GM12878 (cell line): Measurements from ENCODE around the gene MAST4. TPM values are rescaled to one million over a fixed set of nuclear protein-coding genes. Genes with fewer than 3 reads are reported as not detected.

Source experiments
- ATAC-seq: fragments of 200-7000 bp; cut with Tn5 transposase; 3 replicates; pipeline ENCODE4 v1.9.1; 2020; ENCODE audit warnings: mild to moderate bottlenecking, moderate library complexity
- BruUV-seq: library from RNA; stranded (reverse); fragments of 400-500 nt; replicated peaks from 2 replicates; lab custom pipeline; 2021; lab: Mats Ljungman, UMichigan
- CTCF ChIA-PET: fragments of 300-600 bp; sonication (Branson Sonifier 250); formaldehyde crosslinking; extraction: SDS; loops from one replicate; lab custom pipeline; 2021; ENCODE audit warnings: inconsistent platforms; lab: Yijun Ruan, JAX
- POLR2A ChIA-PET: fragments of 350-600 bp; formaldehyde crosslinking; extraction: SDS; loops from one replicate; lab custom pipeline; 2021; ENCODE audit warnings: inconsistent platforms; lab: Charles Lee
- RAD21 ChIA-PET: fragments of 300-600 bp; sonication (Branson Sonifier 250); formaldehyde crosslinking; loops from one replicate; lab custom pipeline; 2023; ENCODE audit warnings: antibody characterized with exemption; ENCODE audit not compliant: unreplicated experiment; lab: Charles Lee
- SMC1A ChIA-PET: fragments of 300-600 bp; sonication (Branson Sonifier 250); formaldehyde crosslinking; loops from one replicate; lab custom pipeline; 2023; ENCODE audit not compliant: unreplicated experiment, uncharacterized antibody; lab: Charles Lee
- DNase-seq: peaks from one replicate; pipeline ENCODE4 v3.0.0-alpha.2; 2011; ENCODE audit warnings: low read depth, low spot score
- FAIRE-seq: peaks from 3 replicates; lab custom pipeline; 2011; peaks lifted over from hg19 to GRCh38; lab: Jason Lieb, UNC
- H2AFZ ChIP-seq: 2 replicates; pipeline ENCODE4 v1.6.0; 2011; ENCODE audit warnings: low read depth, low read length, control low read depth; ENCODE audit not compliant: control insufficient read depth
- H3K27ac ChIP-seq: 2 replicates; pipeline ENCODE4 v1.5.1; 2011; ENCODE audit warnings: control low read depth; ENCODE audit not compliant: control insufficient read depth, insufficient read depth
- H3K27me3 ChIP-seq, 2 experiments: replicated peaks in 1 of 2; 2 replicates each; pipeline versions ENCODE4 v1.6.0 to v1.6.1; 2011; ENCODE audit warnings: low read length in 1 of 2; ENCODE audit not compliant: control insufficient read depth in 2 of 2, insufficient read depth in 2 of 2
- H3K36me3 ChIP-seq, 2 experiments: 2 replicates each; pipeline ENCODE4 v1.5.1; 2011; ENCODE audit warnings: low read length in 1 of 2; ENCODE audit not compliant: control insufficient read depth in 2 of 2, insufficient read depth in 2 of 2
- H3K4me1 ChIP-seq: 2 replicates; pipeline ENCODE4 v1.6.1; 2011; ENCODE audit warnings: mild to moderate bottlenecking, low read length, moderate library complexity, mixed read lengths; ENCODE audit not compliant: control insufficient read depth, insufficient read depth
- H3K4me2 ChIP-seq: 2 replicates; pipeline ENCODE4 v1.6.0; 2011; ENCODE audit warnings: control low read depth; ENCODE audit not compliant: control insufficient read depth, insufficient read depth
- H3K4me3 ChIP-seq: fragments of 200-600 bp; sonication (generic); 2 replicates; pipeline ENCODE4 v1.5.1; 2016
- H3K79me2 ChIP-seq: 2 replicates; pipeline ENCODE4 v1.6.0; 2011; ENCODE audit warnings: low read length; ENCODE audit not compliant: control insufficient read depth, insufficient read depth
- H3K9ac ChIP-seq: 2 replicates; pipeline ENCODE4 v1.8.0; 2011; ENCODE audit warnings: low read length, control low read depth, mixed read lengths; ENCODE audit not compliant: control insufficient read depth, insufficient read depth
- H3K9me3 ChIP-seq: replicated peaks from 3 replicates; pipeline ENCODE4 v1.5.1; 2011; ENCODE audit warnings: mild to moderate bottlenecking, low read length; ENCODE audit not compliant: control insufficient read depth, insufficient read depth
- H4K20me1 ChIP-seq: 2 replicates; pipeline ENCODE4 v1.6.0; 2011; ENCODE audit not compliant: control insufficient read depth, insufficient read depth
- BMI1 ChIP-seq: fragments of 450-650 bp; IDR thresholded peaks from 2 replicates; pipeline ENCODE4 v1.6.1; 2016; ENCODE audit warnings: mild to moderate bottlenecking, moderate library complexity, borderline replicate concordance
- CHD4 ChIP-seq: fragments of 200-600 bp; sonication (generic); IDR thresholded peaks from 2 replicates; pipeline ENCODE4 v1.6.1; 2016; ENCODE audit warnings: mild to moderate bottlenecking
- EGR1 ChIP-seq, 2 experiments: IDR thresholded peaks; 1 replicate in 1 of 2; 2 replicates in 1 of 2; pipeline ENCODE4 v1.6.1; 2011 to 2012; ENCODE audit warnings: low read depth in 2 of 2, low read length in 2 of 2, borderline replicate concordance in 1 of 2, mild to moderate bottlenecking in 1 of 2, moderate library complexity in 1 of 2
- EP300 ChIP-seq, 2 experiments: fragments of 150-350 bp in 1 of 2; IDR thresholded peaks; 2 replicates each; pipeline ENCODE4 v1.6.1; 2011 to 2012; ENCODE audit warnings: low read depth in 2 of 2, low read length in 2 of 2, borderline replicate concordance in 1 of 2, improper control_type of control experiment in 1 of 2, inconsistent platforms in 1 of 2; ENCODE audit not compliant: control insufficient read depth in 1 of 2
- ETV6 ChIP-seq, 2 experiments: fragments of 450-650 bp in 1 of 2; IDR thresholded peaks in 1 of 2; conservative IDR thresholded peaks in 1 of 2; 2 replicates each; pipeline ENCODE4 v1.6.1; 2014; ENCODE audit warnings: antibody characterized with exemption in 1 of 2, borderline replicate concordance in 1 of 2, low read depth in 1 of 2, mild to moderate bottlenecking in 1 of 2, moderate library complexity in 1 of 2
- FOXM1 ChIP-seq: IDR thresholded peaks from 2 replicates; pipeline ENCODE4 v1.6.1; 2012; ENCODE audit warnings: low read depth, mild to moderate bottlenecking, inconsistent platforms, low read length, moderate library complexity
- GATAD2B ChIP-seq: fragments of 450-650 bp; conservative IDR thresholded peaks from 2 replicates; pipeline ENCODE4 v1.6.1; 2017; ENCODE audit warnings: low read depth, mild to moderate bottlenecking, moderate library complexity
- HDAC6 ChIP-seq: fragments of 200-600 bp; sonication (generic); IDR thresholded peaks from one replicate; pipeline ENCODE4 v1.8.0; 2017; ENCODE audit warnings: antibody characterized with exemption; ENCODE audit not compliant: unreplicated experiment
- NFYB ChIP-seq: IDR thresholded peaks from 2 replicates; pipeline ENCODE4 v1.6.1; 2011; ENCODE audit warnings: low read depth, mild to moderate bottlenecking, low read length, improper control_type of control experiment, moderate library complexity; ENCODE audit not compliant: insufficient read depth
- PAX5 ChIP-seq: IDR thresholded peaks from 2 replicates; pipeline ENCODE4 v1.6.1; 2011; ENCODE audit warnings: low read depth, low read length, borderline replicate concordance
- POLR2AphosphoS5 ChIP-seq: IDR thresholded peaks from 2 replicates; pipeline ENCODE4 v1.6.1; 2011; ENCODE audit warnings: mild to moderate bottlenecking, low read length, inconsistent platforms
- RAD51 ChIP-seq: fragments of 450-650 bp; IDR thresholded peaks from 2 replicates; pipeline ENCODE4 v1.6.1; 2016; ENCODE audit warnings: moderate library complexity, mild to moderate bottlenecking, inconsistent platforms
- RELA ChIP-seq: fragments of 450-650 bp; IDR thresholded peaks from 2 replicates; pipeline ENCODE4 v1.8.0; 2014; ENCODE audit warnings: borderline replicate concordance; ENCODE audit not compliant: partially characterized antibody
- SREBF2 ChIP-seq: IDR thresholded peaks from 2 replicates; pipeline ENCODE4 v1.6.1; 2012; ENCODE audit warnings: mild to moderate bottlenecking, low read length
- STAT1 ChIP-seq: fragments of 450-650 bp; conservative IDR thresholded peaks from 2 replicates; pipeline ENCODE4 v1.6.1; 2014; ENCODE audit warnings: antibody characterized with exemption, mild to moderate bottlenecking
- YBX1 ChIP-seq: fragments of 450-650 bp; IDR thresholded peaks from 2 replicates; pipeline ENCODE4 v1.6.1; 2016; ENCODE audit warnings: antibody characterized with exemption
- ZNF24 ChIP-seq: fragments of 450-650 bp; IDR thresholded peaks from 2 replicates; pipeline ENCODE4 v1.6.1; 2017; ENCODE audit warnings: antibody characterized with exemption, mild to moderate bottlenecking
- ZZZ3 ChIP-seq: IDR thresholded peaks from 2 replicates; pipeline ENCODE4 v1.6.1; 2011; ENCODE audit warnings: low read depth; ENCODE audit not compliant: control insufficient read depth, insufficient read length
- WGBS: methylation state at CpG from one replicate; pipeline ENCODE4 v1.1.6; 2016; ENCODE audit warnings: low lambda C conversion rate; ENCODE audit not compliant: insufficient replicate concordance, insufficient coverage; ENCODE audit errors: missing lambda C conversion rate; 5-methylcytosine and 5-hydroxymethylcytosine counted together
- in situ Hi-C: fragments of 300-500 bp; cut with MboI; formaldehyde crosslinking; loops from 9 replicates; pipeline ENCODE4 v1.14.3; 2018; ENCODE audit warnings: mixed read lengths
- intact Hi-C: fragments of 100-400 bp; cut with micrococcal nuclease; formaldehyde crosslinking; loops from one replicate; pipeline ENCODE4 v1.14.2; 2022; ENCODE audit not compliant: unreplicated experiment
- polyA plus RNA-seq, 11 experiments: library from polyadenylated mRNA; depleted of rRNA in 4 of 11; unstranded in 6 of 11; stranded (reverse) in 5 of 11; fragments of >200 nt; fragmentation: Nextera tagmentation in 4 of 11; fragmentation: Illumina TruSeq in 1 of 11; extraction: Ambion mirVana in 4 of 11; extraction: Trizol in 1 of 11; gene quantifications; 1 replicate in 1 of 11; 2 replicates in 10 of 11; pipeline versions ENCODE4 v1.2.1 to v1.2.3, GENCODE V29; 2011 to 2016; ENCODE audit warnings: inconsistent platforms in 2 of 11, missing spikeins in 2 of 11, low read depth in 1 of 11
- total RNA-seq, 4 experiments: library from RNA; depleted of rRNA in 3 of 4; stranded (reverse); fragments of >200 nt in 3 of 4; fragmentation: Illumina TruSeq in 1 of 4; extraction: Trizol in 1 of 4; gene quantifications; 2 replicates each; pipeline versions ENCODE4 v1.2.1 to v1.2.3, GENCODE V29; 2013 to 2021
- TF ChIP-seq, protein P1 (sequence below): IDR thresholded peaks from 2 replicates; pipeline ENCODE4 v1.6.1; 2011; ENCODE audit warnings: borderline replicate concordance, low read depth, mild to moderate bottlenecking, moderate library complexity, low read length; ENCODE audit not compliant: insufficient read depth, poor library complexity, severe bottlenecking
- TF ChIP-seq, protein P2 (sequence below): IDR thresholded peaks from 2 replicates; pipeline ENCODE4 v1.6.1; 2011; ENCODE audit warnings: low read depth, low read length, improper control_type of control experiment, borderline replicate concordance

Gene MAST4
- total and polyA plus RNA-seq, 10 of the 15 experiments (the other 5 are each of a cell fraction or from before 2014, with no cell fraction given) = 0.02 to 1.6 (median 0.29) TPM; not detected in 1

DNA sequence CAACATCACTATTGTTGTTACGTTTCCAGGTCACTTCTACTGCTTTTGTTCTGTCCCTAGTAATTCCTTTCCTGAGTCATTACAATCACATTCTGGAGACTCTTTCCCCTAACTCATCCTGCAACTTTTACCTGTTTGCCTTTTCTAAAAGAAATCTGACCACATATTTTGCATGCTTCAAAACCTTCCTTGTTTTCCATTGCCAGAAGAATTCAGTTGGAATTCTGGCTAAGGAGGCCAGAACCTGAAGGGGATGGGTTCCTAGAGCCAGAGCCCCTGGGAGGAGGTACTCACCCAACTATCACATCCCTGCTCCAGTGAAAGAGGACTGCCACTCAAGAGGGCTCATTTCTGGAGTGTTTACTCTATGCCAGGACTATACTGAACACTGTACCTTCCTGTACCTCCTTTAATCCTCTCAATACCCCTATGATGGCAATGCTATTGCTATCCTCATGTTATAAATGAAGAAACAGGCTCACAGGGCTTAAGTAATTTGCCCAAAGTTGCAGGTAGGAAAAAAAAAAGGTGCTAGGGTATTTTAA is 42.8 kb upstream of the MAST4 start (continued):
- no peak for TF ChIP-seq FOXM1

DNA sequence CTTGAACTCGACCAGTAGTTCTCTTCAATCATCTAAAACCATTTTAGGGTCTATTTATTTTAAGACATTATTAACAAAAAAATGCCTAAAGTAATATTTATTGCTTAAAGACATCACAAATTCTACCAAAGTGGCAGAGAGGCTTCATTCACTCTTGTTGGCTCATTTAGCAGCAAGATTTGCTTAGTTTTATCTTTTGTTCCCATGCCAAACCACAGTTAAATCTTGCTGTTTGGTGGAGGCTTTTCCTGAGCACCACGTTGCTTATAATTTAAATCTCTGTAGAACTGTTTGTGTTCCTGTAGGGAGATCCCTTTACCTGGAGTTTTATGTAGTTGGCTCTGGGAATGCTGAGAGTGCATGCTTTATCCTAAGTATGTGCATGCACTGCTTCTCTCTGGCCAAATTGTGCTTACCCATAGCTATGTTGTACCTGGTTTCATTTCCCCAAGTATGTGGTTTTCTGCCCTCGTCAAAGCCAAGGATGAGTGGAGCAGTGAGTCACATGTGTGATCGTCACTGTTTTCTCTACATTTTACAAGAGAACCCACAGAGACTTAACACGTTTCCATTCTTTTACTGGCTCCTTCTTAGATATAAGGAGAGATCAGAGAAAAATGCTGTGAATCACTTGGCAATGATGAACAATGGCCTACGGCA is 42.1 kb upstream of the MAST4 start:
- Histone ChIP-seq H3K9ac (no peak overlapping the region), H2AFZ (no peak overlapping the region), H3K27ac (no peak overlapping the region), H3K9me3 (no peaks in the 10 kb centered on the region; the same call in none of the 3 replicates), H4K20me1 (no peaks in the 10 kb centered on the region), H3K4me1 (peaks cover 14% of the 10 kb centered on the region), H3K4me3 (no peak overlapping the region), H3K79me2 (no peaks in the 10 kb centered on the region), H3K4me2 (peak overlapping the region; percentile 75), H3K36me3 (no peaks in the 10 kb centered on the region), H3K27me3 (no peaks in the 10 kb centered on the region)
- DNase-seq = peak; percentile 72
- in situ Hi-C loops = no loop called here
- intact Hi-C loops = no loop called here
- SMC1A ChIA-PET = interaction anchor here (1.1 kb wide), 1 partner anchor 45 kb away, joined by 3 read pairs; no protein-coding TSS in a partner anchor
- POLR2A ChIA-PET = no interaction called here
- WGBS = 2% methylated on average over 6 of the region's 6 CpGs
- no TSS peak for BruUV-seq
- peak; percentile 92 for FAIRE-seq
- CTCF ChIA-PET = interaction anchor here (0.6 to 1.0 kb wide), 3 partner anchors 13 to 62 kb away, joined by 3 to 4 read pairs (median 3); no protein-coding TSS in a partner anchor
- peak; percentile 98 for ATAC-seq
- RAD21 ChIA-PET = no interaction called here
- TF ChIP-seq EGR1 (IDR thresholded peaks at IDR 0.05; ENCODE audit: borderline replicate concordance in 1 of 2, low read depth in 2 of 2, low read length in 2 of 2) (no peak; a peak in 1 of 3 replicates), YBX1 (no peak), RAD51 (peak; percentile 77; the same call in 1 of the 2 replicates), ZZZ3 (no peak), STAT1 (no peak), NFYB (0 out of 2 replicates have a peak, but pooled peaks have one; percentile 13), SREBF2 (no peak), ZNF24 (no peak), PAX5 (peak; percentile 92), EP300 (IDR thresholded peaks at IDR 0.05; ENCODE audit: borderline replicate concordance in 1 of 2, control insufficient read depth in 1 of 2, low read depth in 2 of 2, low read length in 2 of 2) (peak; percentile 85 to 93; a peak in 3 of 4 replicates), BMI1 (peak; percentile 43; the same call in 1 of the 2 replicates), HDAC6 (no peak), CHD4 (no peak), RELA (no peak), ETV6 (conservative IDR thresholded peaks at IDR 0.05 in 1 of 2, IDR thresholded peaks at IDR 0.05 in 1 of 2; ENCODE audit: borderline replicate concordance in 1 of 2, low read depth in 1 of 2) (peak in 1 of 2 experiments; percentile 67; a peak in 1 of 4 replicates), GATAD2B (no peak), POLR2AphosphoS5 (no peak)
- TF ChIP-seq, protein P1, sequence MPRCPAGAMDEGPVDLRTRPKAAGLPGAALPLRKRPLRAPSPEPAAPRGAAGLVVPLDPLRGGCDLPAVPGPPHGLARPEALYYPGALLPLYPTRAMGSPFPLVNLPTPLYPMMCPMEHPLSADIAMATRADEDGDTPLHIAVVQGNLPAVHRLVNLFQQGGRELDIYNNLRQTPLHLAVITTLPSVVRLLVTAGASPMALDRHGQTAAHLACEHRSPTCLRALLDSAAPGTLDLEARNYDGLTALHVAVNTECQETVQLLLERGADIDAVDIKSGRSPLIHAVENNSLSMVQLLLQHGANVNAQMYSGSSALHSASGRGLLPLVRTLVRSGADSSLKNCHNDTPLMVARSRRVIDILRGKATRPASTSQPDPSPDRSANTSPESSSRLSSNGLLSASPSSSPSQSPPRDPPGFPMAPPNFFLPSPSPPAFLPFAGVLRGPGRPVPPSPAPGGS = no peak
- TF ChIP-seq, protein P2, sequence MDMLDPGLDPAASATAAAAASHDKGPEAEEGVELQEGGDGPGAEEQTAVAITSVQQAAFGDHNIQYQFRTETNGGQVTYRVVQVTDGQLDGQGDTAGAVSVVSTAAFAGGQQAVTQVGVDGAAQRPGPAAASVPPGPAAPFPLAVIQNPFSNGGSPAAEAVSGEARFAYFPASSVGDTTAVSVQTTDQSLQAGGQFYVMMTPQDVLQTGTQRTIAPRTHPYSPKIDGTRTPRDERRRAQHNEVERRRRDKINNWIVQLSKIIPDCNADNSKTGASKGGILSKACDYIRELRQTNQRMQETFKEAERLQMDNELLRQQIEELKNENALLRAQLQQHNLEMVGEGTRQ = peak; percentile 24; the same call in 1 of the 2 replicates
